Tibial nerve (tissue), 3 donors: Measurements from ENCODE around the gene ASIC2.
"Not testable (repeated sequence)": the region's sequence is repeated elsewhere in the genome, so short reads cannot be mapped to it uniquely, and the experiment has no call there.

Source experiments
- CTCF ChIP-seq, 5 experiments: fragments of 200-600 bp in 3 of 5; fragments of 450-650 bp in 2 of 5; sonication (generic) in 3 of 5; IDR thresholded peaks; one replicate each; pipeline ENCODE4 v1.5.1; 2016 to 2019; ENCODE audit warnings: antibody characterized with exemption in 5 of 5, mild to moderate bottlenecking in 3 of 5, moderate library complexity in 2 of 5
- POLR2A ChIP-seq, 2 donors: fragments of 450-650 bp; IDR thresholded peaks; one replicate each; pipeline ENCODE4 v1.6.1; 2017; ENCODE audit warnings: antibody characterized with exemption in 2 of 2, mild to moderate bottlenecking in 2 of 2, moderate library complexity in 2 of 2

GRCh38 chr17:32981611-32982010 lies 311.5 kb downstream of the ASIC2 start:
- not testable (repeated sequence) for TF ChIP-seq CTCF, POLR2A (IDR thresholded peaks at IDR 0.05)
